ENCODE measurements around the gene RSPH1.
"Not testable (repeated sequence)": the region's sequence is repeated elsewhere in the genome, so short reads cannot be mapped to it uniquely, and the experiment has no call there.

The RSPH1 gene

DNA sequence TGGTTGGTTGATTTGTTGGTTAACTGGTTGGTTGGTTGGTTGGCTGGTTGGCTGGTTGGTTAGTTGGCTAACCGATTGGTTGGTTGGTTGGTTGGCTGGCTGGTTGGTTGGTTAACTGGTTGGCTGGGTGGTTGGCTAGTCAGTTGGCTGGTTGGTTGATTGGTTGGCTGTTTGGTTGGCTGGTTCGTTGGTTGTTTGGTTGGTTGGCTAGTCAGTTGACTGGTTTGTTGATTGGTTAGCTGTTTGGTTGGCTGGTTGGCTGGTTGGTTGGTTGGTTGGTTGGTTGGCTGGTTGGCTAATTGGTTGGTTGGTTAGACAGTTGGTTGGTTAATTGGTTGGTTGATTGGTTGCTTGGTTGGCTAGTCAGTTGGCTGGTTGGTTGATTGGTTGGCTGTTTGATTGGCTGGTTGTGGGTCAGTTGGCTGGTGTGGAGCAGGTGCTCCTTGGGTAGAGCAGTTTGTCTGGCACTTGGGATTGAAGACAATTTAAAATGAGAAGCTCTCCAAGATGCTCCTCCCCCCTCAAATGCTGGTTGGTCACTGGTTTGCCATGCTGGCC lies 6.9 kb downstream of the RSPH1 start:
- no peak for DNase-seq (ENCODE audit: low read depth)

DNA sequence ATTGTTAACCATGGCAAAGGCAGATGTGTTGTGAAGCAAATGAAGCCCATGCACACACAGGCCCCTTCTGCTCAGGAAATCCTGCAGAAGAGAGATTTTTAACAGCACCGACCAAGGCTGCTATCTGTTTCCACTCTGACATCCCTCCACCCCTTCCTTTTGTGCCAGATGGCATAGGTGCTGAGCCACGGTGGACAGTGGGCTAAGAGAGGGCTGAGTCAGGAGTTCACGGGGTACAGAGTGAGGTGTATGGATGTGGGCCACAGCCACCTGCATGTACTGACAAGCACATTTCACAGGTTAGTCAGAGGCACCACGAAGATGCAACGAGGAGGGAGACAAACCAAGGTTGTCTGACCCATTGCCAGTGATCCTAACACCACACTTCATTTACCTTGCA lies 9.5 kb downstream of the RSPH1 start:
- no peak for DNase-seq (ENCODE audit: low read depth)

DNA sequence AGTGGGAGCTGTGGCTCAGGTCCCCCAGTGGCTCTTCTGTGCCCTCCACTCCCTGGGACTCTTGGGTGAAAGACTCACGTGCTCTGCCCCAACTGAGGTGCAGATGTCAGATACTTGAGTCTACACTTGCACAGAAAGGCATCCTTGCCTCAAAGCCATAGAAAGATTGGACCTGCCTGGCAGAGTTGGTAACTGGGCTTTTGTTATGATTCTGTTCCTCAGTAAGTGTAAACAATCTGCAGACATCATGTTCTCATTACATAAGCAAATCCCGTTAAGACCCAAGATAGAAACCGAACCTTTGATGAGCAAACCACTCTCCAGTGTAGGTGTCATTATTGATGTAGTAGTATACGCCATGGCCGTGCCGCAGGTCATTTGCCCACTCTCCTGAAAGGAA lies 10.0 kb downstream of the RSPH1 start:
- DNase-seq (ENCODE audit: low read depth), result no peak

DNA sequence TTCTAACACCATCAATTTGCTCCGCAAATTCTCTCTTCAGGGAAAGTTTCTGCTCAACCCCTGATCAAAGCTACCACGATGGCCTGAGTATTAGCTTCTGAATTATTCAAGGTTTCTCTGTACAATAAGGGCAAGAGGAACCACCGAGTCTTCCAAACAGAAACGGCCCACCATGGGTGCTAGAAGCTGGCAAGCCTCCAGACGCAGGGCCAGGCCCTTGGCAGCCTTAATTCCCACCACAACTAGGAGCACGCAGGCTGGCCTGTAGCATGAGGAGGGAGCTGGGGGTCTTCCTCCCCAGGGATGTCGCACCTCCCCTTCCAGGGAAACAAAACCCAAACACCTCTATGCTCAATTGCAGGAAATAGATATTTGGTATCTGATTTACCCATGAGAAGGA lies 11.1 kb downstream of the RSPH1 start:
- DNase-seq (ENCODE audit: low read depth), result no peak

DNA sequence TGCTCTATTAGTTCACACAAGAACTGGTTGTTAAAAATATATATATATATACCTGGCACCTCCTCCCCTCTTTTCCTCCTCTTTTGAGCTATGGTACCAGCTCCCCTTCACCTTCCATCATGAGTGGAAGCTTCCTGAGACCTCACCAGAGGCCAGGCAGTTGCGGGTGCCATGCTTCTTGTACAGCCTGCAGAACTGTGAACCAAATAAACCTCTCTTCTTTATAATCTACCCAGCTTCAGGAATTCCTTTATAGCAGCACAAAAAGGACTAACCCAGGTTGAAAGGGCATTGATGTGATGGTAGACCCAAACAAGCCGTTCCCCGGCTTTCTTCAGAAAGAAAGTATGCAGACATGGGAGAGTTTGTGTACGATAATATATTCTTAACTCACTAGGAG lies 14.9 kb downstream of the RSPH1 start:
- DNase-seq (ENCODE audit: low read depth), result no peak

DNA sequence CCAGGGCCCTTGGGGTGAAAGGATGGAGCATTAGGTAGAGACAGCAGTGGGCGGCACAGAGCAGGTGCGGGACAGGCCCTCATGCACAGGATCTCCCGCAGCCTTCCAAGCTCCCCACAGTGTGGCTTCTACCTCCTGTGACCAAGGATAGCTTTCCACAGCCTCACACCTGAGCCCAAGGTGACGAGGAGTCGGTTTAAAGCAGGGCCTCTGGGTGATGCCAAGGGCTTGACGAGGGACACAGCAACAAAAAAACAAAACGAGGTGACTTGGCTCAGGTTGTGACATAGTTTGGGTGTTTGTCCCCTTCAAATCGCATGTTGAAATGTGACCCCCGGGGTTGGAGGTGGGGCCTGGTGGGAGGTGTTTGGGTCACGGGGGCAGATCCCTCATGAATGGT lies 15.3 kb downstream of the RSPH1 start:
- no peak for DNase-seq (ENCODE audit: low read depth)

- DNase-seq (ENCODE audit: low read depth), result no peak
These were observed 16.4 kb downstream of the RSPH1 start for GRCh38 chr21:42479582-42479981.

GRCh38 chr21:42478504-42478903 lies 17.5 kb downstream of the RSPH1 start:
- DNase-seq (ENCODE audit: low read depth), result no peak

GRCh38 chr21:42476388-42477331 lies 19.4 kb downstream of the RSPH1 start:
- DNase-seq (ENCODE audit: low read depth), result no peak

DNA sequence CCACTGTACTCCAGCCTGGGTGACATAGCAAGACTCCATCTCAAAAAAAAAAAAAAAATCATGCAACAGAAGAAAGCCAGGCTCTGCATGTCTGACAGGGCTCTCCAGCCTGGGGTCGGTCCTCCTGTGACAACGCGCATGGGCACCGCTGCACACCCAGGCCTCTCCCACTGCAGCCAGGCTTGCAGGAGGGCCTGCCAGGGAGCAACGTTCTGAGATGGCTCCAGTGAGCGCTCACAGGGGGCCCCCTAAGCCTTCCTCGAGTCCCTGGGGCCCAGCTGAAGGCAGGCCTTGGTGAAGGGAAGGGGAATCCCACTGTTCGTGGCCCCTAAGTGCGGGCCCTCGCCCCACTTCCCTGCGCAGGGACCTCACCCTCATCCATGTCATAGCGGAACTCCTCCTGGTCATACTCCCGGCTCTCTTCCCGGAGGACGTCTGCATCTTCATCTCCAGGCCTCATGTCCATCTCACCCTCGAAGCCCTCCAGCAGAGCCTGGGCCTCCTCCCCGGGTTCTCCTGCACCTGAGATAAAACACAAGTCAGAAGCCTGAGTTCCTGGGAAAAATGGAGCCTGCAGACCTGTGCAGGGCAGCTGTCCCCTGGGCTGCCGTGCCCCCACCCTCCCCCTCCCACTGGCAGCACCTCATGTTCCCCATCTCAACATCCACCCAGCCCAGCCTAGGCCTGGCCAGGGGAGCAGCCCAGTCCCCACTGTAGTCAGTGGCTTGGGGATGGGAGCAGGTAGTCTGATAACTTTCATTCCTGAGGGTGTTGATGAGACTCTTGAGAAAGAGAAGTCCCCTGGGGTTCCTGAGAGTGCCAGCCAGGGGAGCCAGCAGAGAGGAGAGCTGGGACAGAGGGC lies 20.3 kb downstream of the RSPH1 start:
- DNase-seq (ENCODE audit: low read depth), result no peak

- DNase-seq (ENCODE audit: low read depth), result no peak
These were observed 21.0 kb downstream of the RSPH1 start for GRCh38 chr21:42475036-42475435.

- no peak for DNase-seq (ENCODE audit: low read depth)
These were observed 21.8 kb downstream of the RSPH1 start for GRCh38 chr21:42474043-42474831.

- DNase-seq (ENCODE audit: low read depth), result no peak
These were observed 22.5 kb downstream of the RSPH1 start for GRCh38 chr21:42473498-42474042.

GRCh38 chr21:42472521-42472920 lies 23.5 kb downstream of the RSPH1 start:
- DNase-seq (ENCODE audit: low read depth), result no peak

DNA sequence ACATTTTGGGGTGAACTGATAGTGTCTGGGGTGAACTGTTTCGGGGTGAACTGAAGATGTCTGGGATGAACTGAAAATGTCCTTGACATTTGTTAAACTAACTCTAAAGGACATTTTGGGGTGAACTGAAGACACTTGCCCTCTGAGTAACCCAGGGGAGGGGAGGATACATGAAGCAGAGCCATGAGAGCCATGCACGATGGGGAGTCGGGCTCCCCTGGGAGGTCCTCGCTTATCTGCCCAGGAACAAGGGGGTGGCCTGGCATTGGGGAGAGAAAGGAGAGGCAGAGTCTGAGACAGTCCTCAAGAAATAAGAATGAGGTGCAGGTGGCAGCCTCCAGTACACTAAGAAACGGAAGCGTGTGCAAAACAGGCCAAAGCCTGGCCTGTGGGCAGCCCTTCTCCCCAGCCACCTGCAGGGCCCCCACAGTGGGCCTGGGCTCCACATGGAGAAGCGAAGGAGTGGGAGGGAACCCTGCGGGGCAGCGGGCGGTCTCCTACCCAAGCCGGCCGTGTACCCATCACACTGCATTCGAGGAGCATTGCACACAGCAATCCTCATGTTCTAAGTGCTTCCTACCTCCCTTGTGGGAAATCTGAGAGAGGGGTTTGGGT lies 24.2 kb downstream of the RSPH1 start:
- no peak for DNase-seq (ENCODE audit: low read depth)

DNA sequence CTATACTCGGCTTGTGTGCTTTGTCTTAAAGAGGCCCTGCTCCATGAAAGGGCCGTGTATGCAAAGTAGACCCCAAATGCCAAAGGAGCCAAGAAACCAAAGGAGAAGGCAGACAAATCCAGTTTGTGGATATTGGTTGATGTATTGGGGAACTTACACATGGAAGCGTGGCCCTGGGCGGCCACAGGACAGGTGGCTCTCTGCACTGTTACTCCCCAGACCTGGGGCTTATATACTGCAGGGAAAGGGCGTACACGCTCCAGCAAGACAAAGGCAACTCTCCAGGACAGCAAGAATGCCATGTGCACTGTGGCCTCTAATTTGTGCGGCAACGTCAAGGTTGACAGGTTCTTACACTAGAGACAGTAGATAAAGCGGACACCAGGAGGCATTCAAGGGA lies 24.8 kb downstream of the RSPH1 start:
- DNase-seq (ENCODE audit: low read depth), result no peak

DNA sequence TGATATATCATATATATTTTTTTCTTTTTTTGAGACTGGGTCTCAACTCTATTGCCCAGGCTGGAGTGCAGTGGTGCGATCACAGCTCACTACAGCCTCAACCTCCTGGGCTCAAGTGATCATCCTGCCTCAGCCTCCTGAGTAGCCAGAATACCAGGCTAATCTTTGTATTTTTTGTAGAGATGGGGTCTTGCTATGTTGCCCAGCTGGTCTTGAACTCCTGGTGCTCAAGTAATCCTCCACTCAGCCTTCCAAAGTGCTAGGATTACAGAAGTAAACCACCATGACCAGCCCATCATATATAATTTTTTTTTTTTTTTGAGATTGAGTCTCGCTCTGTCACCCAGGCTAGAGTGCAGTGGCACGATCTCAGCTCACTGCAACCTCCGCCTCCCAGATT lies 26.3 kb downstream of the RSPH1 start:
- DNase-seq (ENCODE audit: low read depth), result not testable (repeated sequence)

DNA sequence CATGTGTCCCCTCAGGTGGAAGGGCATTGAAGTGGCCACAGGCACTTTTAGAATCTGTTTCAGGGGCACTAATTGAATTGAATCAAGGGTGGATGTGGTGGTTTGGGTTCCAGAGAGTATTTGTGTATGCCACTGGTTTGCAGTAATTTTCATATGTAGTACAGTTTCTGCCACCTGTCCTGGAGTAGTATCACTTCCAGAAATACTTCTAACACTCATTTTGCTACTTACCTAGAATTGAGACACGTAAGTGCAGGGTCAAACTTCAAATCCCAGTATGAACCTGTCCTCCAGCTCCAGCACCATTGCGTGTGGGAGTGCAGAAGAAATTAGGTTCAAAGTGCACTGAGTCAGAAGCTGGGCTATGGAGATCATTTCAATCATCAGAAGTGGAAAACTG lies 26.8 kb downstream of the RSPH1 start:
- DNase-seq (ENCODE audit: low read depth), result no peak

DNA sequence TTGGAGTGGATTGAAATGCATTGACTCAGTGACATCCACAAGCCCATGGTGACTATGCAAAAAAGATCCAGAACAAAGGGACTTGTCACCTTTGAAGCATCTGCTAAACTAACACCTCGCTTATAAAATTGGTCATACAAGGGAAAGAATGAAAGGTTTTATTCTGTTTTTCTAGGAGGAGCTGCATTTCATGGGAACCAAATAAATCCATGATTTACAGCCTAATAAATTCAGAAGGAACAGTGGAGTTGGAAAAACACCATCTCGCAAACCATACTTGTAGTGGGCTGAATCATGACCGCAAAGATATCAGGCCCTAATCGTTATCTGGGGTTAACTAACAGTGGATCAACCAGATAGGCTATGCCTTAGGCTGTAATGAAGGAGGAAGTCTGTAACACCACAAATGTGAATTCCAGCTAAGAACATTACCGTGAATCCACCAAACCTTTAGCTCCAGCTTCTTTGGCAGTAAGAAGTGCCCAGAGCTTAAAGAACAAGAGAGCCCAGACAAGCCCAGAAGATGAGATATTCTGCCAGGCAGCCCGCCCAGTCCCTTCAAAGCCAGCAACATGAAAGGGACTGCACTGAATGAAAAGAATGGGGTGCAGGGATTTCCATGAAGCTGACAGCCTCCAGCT lies 27.4 kb downstream of the RSPH1 start:
- no peak for DNase-seq (ENCODE audit: low read depth)

DNA sequence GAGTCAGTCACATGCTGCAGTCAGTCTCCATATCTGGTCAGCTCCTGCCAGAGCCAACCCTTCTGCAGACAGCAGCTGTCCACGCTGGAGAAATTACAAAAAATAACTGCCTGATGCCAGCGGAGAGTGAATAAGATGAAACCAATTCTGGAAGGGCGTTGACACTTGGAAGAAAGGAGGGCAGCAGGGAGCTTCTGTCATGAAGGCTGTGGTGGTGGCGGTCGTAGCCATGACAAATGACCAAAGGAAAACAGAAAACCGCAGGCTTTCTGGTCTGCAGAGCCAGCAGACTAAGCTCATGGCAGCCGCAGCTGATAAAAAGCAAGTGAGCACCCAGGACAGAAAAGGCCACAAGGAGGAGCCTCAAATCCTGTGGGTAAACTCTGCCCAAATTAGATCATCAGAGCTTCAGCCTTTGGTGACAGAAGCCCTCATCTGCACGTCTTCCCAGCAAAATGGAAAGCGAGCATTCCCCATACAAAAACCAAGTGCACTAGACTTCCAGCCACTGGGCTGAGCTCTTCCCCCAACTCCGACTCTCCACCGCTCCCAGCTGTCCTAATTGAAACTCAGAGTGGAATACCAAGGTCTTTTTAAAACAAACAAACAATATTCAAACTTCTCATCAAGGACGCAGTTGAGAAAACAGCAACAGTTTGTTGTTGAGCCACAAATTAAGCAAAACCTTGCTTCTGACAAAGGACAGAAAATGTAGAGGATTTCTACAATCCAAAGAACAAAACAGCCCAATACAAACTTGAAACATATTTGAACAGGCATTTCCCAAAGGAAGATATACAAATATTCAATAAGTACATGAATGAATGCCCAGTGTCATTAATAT lies 28.7 kb downstream of the RSPH1 start:
- no peak for DNase-seq (ENCODE audit: low read depth)

Measured in GM04504 (cell line).